Endothelial cell of umbilical vein (primary cell): ENCODE results near the gene SLC27A2. TPM values are rescaled to one million over a fixed set of nuclear protein-coding genes. Genes with fewer than 3 reads are reported as not detected.

Source experiments
- BruUV-seq: library from RNA; stranded (reverse); fragments of 400-500 nt; replicated peaks from 2 replicates; lab custom pipeline; 2021; lab: Mats Ljungman, UMichigan
- CTCF ChIA-PET: fragments of 300-600, 350-600 bp; sonication (Branson Sonifier 250); formaldehyde crosslinking; loops from one replicate; lab custom pipeline; 2021; ENCODE audit warnings: antibody characterized with exemption, inconsistent platforms; lab: Charles Lee
- POLR2A ChIA-PET: fragments of 300-600, 350-600 bp; sonication (Branson Sonifier 250); formaldehyde crosslinking; loops from one replicate; lab custom pipeline; 2021; ENCODE audit warnings: antibody characterized with exemption, inconsistent platforms; lab: Charles Lee
- DNase-seq: peaks from one replicate; pipeline ENCODE4 v3.0.0-alpha.2; 2011; ENCODE audit warnings: low read depth, low spot score
- FAIRE-seq: peaks from 2 replicates; lab custom pipeline; 2011; peaks lifted over from hg19 to GRCh38; lab: Jason Lieb, UNC
- H2AFZ ChIP-seq: 2 replicates; pipeline ENCODE4 v1.6.0; 2012; ENCODE audit warnings: low read depth, low read length, control low read depth, inconsistent platforms
- H3K27ac ChIP-seq: 2 replicates; pipeline ENCODE4 v1.5.1; 2011; ENCODE audit warnings: low read depth, mild to moderate bottlenecking, control low read depth, low read length, moderate library complexity; ENCODE audit not compliant: insufficient read depth
- H3K27me3 ChIP-seq, 2 experiments: 2 replicates each; pipeline versions ENCODE4 v1.6.0 to v1.6.1; 2011; ENCODE audit warnings: low read length in 2 of 2, mixed read lengths in 1 of 2; ENCODE audit not compliant: control insufficient read depth in 2 of 2, insufficient read depth in 2 of 2
- H3K36me3 ChIP-seq, 2 experiments: 2 replicates in 1 of 2; 3 replicates in 1 of 2; pipeline ENCODE4 v1.5.1; 2011; ENCODE audit warnings: low read length in 2 of 2, mild to moderate bottlenecking in 1 of 2, moderate library complexity in 1 of 2; ENCODE audit not compliant: control insufficient read depth in 2 of 2, insufficient read depth in 2 of 2; ENCODE audit errors: extremely low read depth in 1 of 2
- H3K4me1 ChIP-seq: 3 replicates; pipeline ENCODE4 v1.5.1; 2011; ENCODE audit warnings: mild to moderate bottlenecking, low read length; ENCODE audit not compliant: control insufficient read depth, insufficient read depth; ENCODE audit errors: extremely low read depth
- H3K4me2 ChIP-seq: 2 replicates; pipeline ENCODE4 v1.6.1; 2011; ENCODE audit warnings: low read length, control low read depth, mixed read lengths; ENCODE audit not compliant: insufficient read depth
- H3K4me3 ChIP-seq, 3 experiments: fragments of 200-600 bp in 1 of 3; sonication (generic), shearing (Covaris generic) in 1 of 3; replicated peaks in 1 of 3; 2 replicates each; pipeline ENCODE4 v1.5.1; 2011 to 2016; ENCODE audit warnings: control low read depth in 3 of 3, low read length in 3 of 3, mild to moderate bottlenecking in 2 of 3, inconsistent platforms in 1 of 3, low read depth in 1 of 3, moderate library complexity in 1 of 3; ENCODE audit not compliant: insufficient read depth in 1 of 3
- H3K79me2 ChIP-seq: 2 replicates; pipeline ENCODE4 v1.6.0; 2012; ENCODE audit warnings: low read length, inconsistent platforms; ENCODE audit not compliant: control insufficient read depth, insufficient read depth
- H3K9ac ChIP-seq: replicated peaks from 2 replicates; pipeline ENCODE3; 2011; ENCODE audit warnings: low read length, control low read depth; ENCODE audit not compliant: insufficient read depth; ENCODE audit errors: extremely low read depth
- H3K9me1 ChIP-seq: replicated peaks from 3 replicates; pipeline ENCODE4 v1.6.0; 2011; ENCODE audit warnings: mild to moderate bottlenecking, low read length; ENCODE audit not compliant: control insufficient read depth, insufficient read depth; ENCODE audit errors: extremely low read depth
- H3K9me3 ChIP-seq: replicated peaks from 2 replicates; pipeline ENCODE4 v1.5.1; 2012; ENCODE audit warnings: low read length, inconsistent platforms; ENCODE audit not compliant: control insufficient read depth, insufficient read depth
- H4K20me1 ChIP-seq: replicated peaks from 2 replicates; pipeline ENCODE3; 2011; ENCODE audit warnings: mild to moderate bottlenecking, low read length; ENCODE audit not compliant: control insufficient read depth, insufficient read depth; ENCODE audit errors: extremely low read depth
- CTCF ChIP-seq, 2 donors: IDR thresholded peaks; 1 replicate in 1 of 2; 2 replicates in 1 of 2; pipeline ENCODE4 v1.5.1; 2011; ENCODE audit warnings: low read length in 2 of 2, mild to moderate bottlenecking in 2 of 2, moderate library complexity in 2 of 2, control low read depth in 1 of 2, inconsistent platforms in 1 of 2, low read depth in 1 of 2; ENCODE audit not compliant: insufficient read depth in 1 of 2; ENCODE audit errors: extremely low read depth in 1 of 2
- EZH2 ChIP-seq: IDR thresholded peaks from 2 replicates; pipeline ENCODE4 v1.6.1; 2012; ENCODE audit warnings: borderline replicate concordance, low read depth, mild to moderate bottlenecking, moderate library complexity, low read length, inconsistent platforms; ENCODE audit not compliant: severe bottlenecking
- FOS ChIP-seq: IDR thresholded peaks from 2 replicates; pipeline ENCODE4 v1.6.1; 2011; ENCODE audit warnings: mild to moderate bottlenecking, low read length, moderate library complexity, borderline replicate concordance; ENCODE audit not compliant: insufficient read depth
- GATA2 ChIP-seq: IDR thresholded peaks from 2 replicates; pipeline ENCODE4 v1.7.0; 2011; ENCODE audit warnings: low read depth, mild to moderate bottlenecking, moderate library complexity, mixed read lengths, low read length; ENCODE audit not compliant: insufficient read length, insufficient read depth
- JUN ChIP-seq: IDR thresholded peaks from 2 replicates; pipeline ENCODE4 v1.6.1; 2011; ENCODE audit warnings: borderline replicate concordance, low read depth; ENCODE audit not compliant: insufficient read length, insufficient read depth
- MAX ChIP-seq: IDR thresholded peaks from 2 replicates; pipeline ENCODE4 v1.6.1; 2011; ENCODE audit not compliant: insufficient read depth, insufficient read length
- MYC ChIP-seq: IDR thresholded peaks from one replicate; pipeline ENCODE4 v1.6.1; 2011; ENCODE audit warnings: mild to moderate bottlenecking, low read depth, low read length
- POLR2A ChIP-seq: IDR thresholded peaks from 2 replicates; pipeline ENCODE4 v1.6.1; 2012; ENCODE audit warnings: low read depth, mild to moderate bottlenecking, control low read depth, low read length
- POLR2AphosphoS5 ChIP-seq: IDR thresholded peaks from 2 replicates; pipeline ENCODE4 v1.6.1; 2012; ENCODE audit warnings: low read depth, mild to moderate bottlenecking, control low read depth, low read length, moderate library complexity; ENCODE audit not compliant: insufficient read depth
- dilution Hi-C: fragments of 300-500 bp; cut with MboI; formaldehyde crosslinking; loops from one replicate; pipeline ENCODE4 v1.15.0; 2019; ENCODE audit warnings: low sequenced_read_pairs; ENCODE audit not compliant: extremely low pct_ligation_motif_present
- intact Hi-C: fragments of 100-400 bp; cut with micrococcal nuclease; formaldehyde crosslinking; loops from one replicate; pipeline ENCODE4 v1.10.0; 2022
- polyA plus RNA-seq, 4 experiments: library from polyadenylated mRNA; depleted of rRNA in 3 of 4; stranded (reverse) in 3 of 4; unstranded in 1 of 4; fragments of >200 nt; gene quantifications; 2 replicates each; pipeline versions ENCODE4 v1.2.1 to v1.2.3, GENCODE V29; 2011 to 2012; ENCODE audit warnings: missing spikeins in 1 of 4
- total RNA-seq: library from RNA; stranded (reverse); gene quantifications from 2 replicates; pipeline ENCODE4 v1.2.3, GENCODE V29; 2021

SLC27A2 gene
- total and polyA plus RNA-seq, 2 donors (not counting 3 experiments of a cell fraction or from before 2014, with no cell fraction given) = not detected

DNA sequence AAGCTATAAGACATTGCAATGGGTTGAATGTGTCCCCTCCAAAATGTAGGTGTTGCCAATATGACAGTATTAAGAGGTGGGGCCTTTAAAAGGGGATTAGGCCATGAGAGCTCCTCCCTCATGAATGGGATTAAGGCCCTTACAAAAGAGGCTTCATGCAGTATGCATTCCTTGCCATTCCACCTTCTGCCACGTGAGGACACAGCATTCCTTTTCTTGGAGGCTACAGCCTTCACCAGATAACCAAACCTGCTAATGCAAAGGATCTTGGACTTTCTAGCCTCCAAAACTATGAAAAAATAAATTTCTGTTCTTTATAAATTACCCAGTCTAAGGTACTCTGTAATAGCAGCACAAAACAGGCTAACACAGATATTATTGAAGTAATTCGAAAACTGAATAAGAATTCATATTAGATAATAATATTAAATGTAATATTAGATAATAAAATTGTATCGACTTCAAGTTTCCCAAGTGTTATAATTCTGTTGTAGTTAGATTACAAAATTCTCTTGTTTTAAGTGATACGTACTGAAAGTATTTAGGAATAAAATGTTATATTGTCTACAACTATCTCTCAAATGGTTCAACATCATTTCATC is 33.5 kb upstream of the SLC27A2 start:
- intact Hi-C loops = loop anchor here (1.0 to 10.0 kb wide), 5 partner anchors 168 to 994 kb away; partner anchors contain the start of genes AP4E1, COPS2 and FGF7
- H2AFZ ChIP-seq = no peak overlapping the region
- TF ChIP-seq CTCF (IDR thresholded peaks at IDR 0.05; ENCODE audit: extremely low read depth in 1 of 2, insufficient read depth in 1 of 2, low read depth in 1 of 2, low read length in 2 of 2) = peak in 1 of 2 donors; percentile 55
- TF ChIP-seq MYC = no peak
- no peak overlapping the region for H3K9ac ChIP-seq
- dilution Hi-C loops = no loop called here
- H3K9me1 ChIP-seq = no peaks in the 10 kb centered on the region
- H3K27ac ChIP-seq = no peak overlapping the region
- BruUV-seq = no TSS peak
- ChIA-PET POLR2A (no interaction called here), CTCF (interaction anchor here (0.6 to 2.1 kb wide), 8 partner anchors 14 to 913 kb away, joined by 3 to 23 read pairs (median 4); no protein-coding TSS in a partner anchor)
- DNase-seq (peak; percentile 61), FAIRE-seq (peak; percentile 64)
- peaks cover 2% of the 10 kb centered on the region for H3K4me1 ChIP-seq
- H3K9me3 ChIP-seq = no peaks in the 10 kb centered on the region
- H3K4me3 ChIP-seq = no peak overlapping the region
- H3K36me3 ChIP-seq = no peaks in the 10 kb centered on the region
- H3K27me3 ChIP-seq = no peaks in the 10 kb centered on the region
- H3K79me2 ChIP-seq = no peaks in the 10 kb centered on the region
- no peaks in the 10 kb centered on the region for H4K20me1 ChIP-seq
- H3K4me2 ChIP-seq = no peak overlapping the region

DNA sequence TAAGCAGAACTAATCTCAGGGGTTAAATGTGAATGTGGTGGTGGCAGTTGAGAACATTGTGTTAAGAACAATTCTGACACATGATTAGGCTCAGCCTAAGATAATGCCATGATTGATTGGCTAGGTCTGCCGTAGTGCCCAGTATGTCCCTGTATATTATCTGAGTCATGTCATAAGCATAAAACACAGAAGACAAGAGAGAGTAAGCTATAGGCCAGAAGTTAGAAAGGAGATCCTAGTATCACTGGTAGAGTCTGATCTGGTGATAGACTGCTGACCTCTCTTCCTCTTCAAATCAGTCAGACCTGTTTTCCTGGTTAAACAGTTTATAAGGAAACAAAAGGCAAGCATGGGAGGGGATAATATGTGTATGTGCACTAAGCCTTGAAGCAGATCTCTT is 32.9 kb upstream of the SLC27A2 start:
- dilution Hi-C loops = no loop called here
- Histone ChIP-seq H2AFZ (no peak overlapping the region), H3K9me1 (no peaks in the 10 kb centered on the region), H3K4me3 (no peak overlapping the region), H3K36me3 (no peaks in the 10 kb centered on the region), H3K27me3 (no peaks in the 10 kb centered on the region), H3K27ac (no peak overlapping the region), H3K4me2 (no peak overlapping the region), H4K20me1 (no peaks in the 10 kb centered on the region), H3K79me2 (no peaks in the 10 kb centered on the region), H3K9me3 (no peaks in the 10 kb centered on the region), H3K4me1 (peaks cover 2% of the 10 kb centered on the region), H3K9ac (no peak overlapping the region)
- no peak for FAIRE-seq
- ChIA-PET CTCF (interaction anchor here (0.9 to 2.1 kb wide), 4 partner anchors 17 to 914 kb away, joined by 3 to 23 read pairs (median 5); no protein-coding TSS in a partner anchor), POLR2A (no interaction called here)
- no peak for DNase-seq
- intact Hi-C loops = loop anchor here (5.0 to 10.0 kb wide), 4 partner anchors 677 to 994 kb away; partner anchors contain the start of genes AP4E1, COPS2 and FGF7
- TF ChIP-seq MYC (no peak), CTCF (IDR thresholded peaks at IDR 0.05; ENCODE audit: extremely low read depth in 1 of 2, insufficient read depth in 1 of 2, low read depth in 1 of 2, low read length in 2 of 2) (no peak), GATA2 (no peak), JUN (no peak), FOS (no peak), POLR2AphosphoS5 (no peak), EZH2 (no peak), MAX (no peak), POLR2A (no peak)
- no TSS peak for BruUV-seq
